Vagina (tissue), 2 donors: Measurements from ENCODE around the gene AHDC1. TPM values are rescaled to one million over a fixed set of nuclear protein-coding genes. Genes with fewer than 3 reads are reported as not detected.

ENCODE experiments used
- DNase-seq, 2 donors: peaks; one replicate each; pipeline ENCODE4 v3.0.0-alpha.2; 2017; ENCODE audit errors: extremely low spot score in 2 of 2
- H3K27ac ChIP-seq: fragments of 200-600 bp; sonication (generic); one replicate; pipeline ENCODE4 v1.5.1; 2019
- H3K27me3 ChIP-seq: fragments of 200-600 bp; sonication (generic); one replicate; pipeline ENCODE4 v1.5.1; 2019
- H3K36me3 ChIP-seq, 2 donors: fragments of 200-600 bp; sonication (generic); one replicate each; pipeline ENCODE4 v1.5.1; 2017 to 2019
- H3K4me1 ChIP-seq: fragments of 200-600 bp; sonication (generic); one replicate; pipeline ENCODE4 v1.5.1; 2019
- H3K4me3 ChIP-seq, 2 donors: fragments of 200-600 bp; sonication (generic); 1 replicate in 1 of 2; 2 replicates in 1 of 2; pipeline ENCODE4 v1.5.1; 2016 to 2019
- H3K9me3 ChIP-seq: fragments of 200-600 bp; sonication (generic); one replicate; pipeline ENCODE4 v1.5.1; 2019
- POLR2A ChIP-seq, 2 donors: fragments of 450-650 bp; IDR thresholded peaks; one replicate each; pipeline ENCODE4 v1.6.1; 2017; ENCODE audit warnings: antibody characterized with exemption in 2 of 2, mild to moderate bottlenecking in 2 of 2, moderate library complexity in 2 of 2
- POLR2AphosphoS5 ChIP-seq, 2 donors: sonication (generic); formaldehyde crosslinking; IDR thresholded peaks; one replicate each; pipeline ENCODE4 v1.9.0; 2017; ENCODE audit warnings: antibody characterized with exemption in 2 of 2, mild to moderate bottlenecking in 2 of 2, low read depth in 1 of 2; ENCODE audit not compliant: insufficient read depth in 1 of 2
- intact Hi-C: fragments of 100-400 bp; cut with DNase I; formaldehyde crosslinking; loops from one replicate; pipeline ENCODE4 v1.15.1; 2023
- total RNA-seq: library from RNA; depleted of rRNA; stranded (reverse); fragments of >200 nt; gene quantifications from one replicate; pipeline ENCODE4 v1.2.3, GENCODE V29; 2016
- TF ChIP-seq, protein P1 (sequence below), 3 experiments: fragments of 450-650 bp in 2 of 3; fragments of 200-600 bp in 1 of 3; sonication (generic) in 1 of 3; IDR thresholded peaks; one replicate each; pipeline ENCODE4 v1.5.1; 2017 to 2019; ENCODE audit warnings: antibody characterized with exemption in 3 of 3, mild to moderate bottlenecking in 2 of 3, moderate library complexity in 2 of 3

AHDC1 gene
- total RNA-seq, 1 donor from 2014 or later: 62.4 TPM

DNA sequence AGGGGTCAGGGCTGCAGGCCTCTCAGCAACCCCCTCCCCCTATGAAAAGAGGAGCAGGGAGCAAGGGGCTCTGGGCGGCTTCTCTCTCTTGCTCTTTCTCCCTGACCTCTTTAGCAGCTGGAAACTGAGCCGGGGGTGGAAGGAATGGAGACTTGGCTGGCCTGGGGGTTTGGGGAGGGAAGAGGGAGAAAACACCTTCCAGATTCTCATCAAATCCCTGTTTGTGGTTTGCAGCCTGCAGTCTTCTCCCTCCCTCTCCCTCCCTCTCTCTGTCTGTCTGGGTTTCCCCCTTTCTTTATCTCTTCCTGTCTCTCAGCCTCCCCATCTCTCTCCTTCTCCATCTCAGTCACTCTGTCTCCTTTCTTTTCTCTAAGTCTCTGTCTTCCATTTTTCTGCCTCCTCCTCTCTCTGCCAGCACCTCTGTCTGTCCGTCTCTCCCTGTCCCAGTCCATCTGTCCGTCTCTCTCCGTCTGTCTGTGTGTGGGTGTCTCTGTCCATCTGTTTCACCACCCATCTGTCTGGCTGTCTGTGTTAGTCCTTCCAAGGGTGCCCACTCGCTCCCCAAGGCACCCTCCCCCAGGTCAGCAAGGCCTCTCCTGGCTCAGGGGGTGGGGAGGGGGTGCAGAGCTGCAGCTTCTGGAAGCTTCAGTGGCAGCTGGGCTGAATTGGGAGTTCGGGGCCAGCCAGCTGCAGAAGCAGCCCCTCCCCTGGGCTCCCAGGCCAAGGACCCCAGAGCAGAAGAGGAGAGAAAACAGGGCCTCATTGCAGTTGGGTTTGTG is 6.2 kb downstream of the AHDC1 start:
- H3K4me1 ChIP-seq: peaks cover 98% of the 10 kb centered on the region
- peak overlapping the region; percentile 97 for H3K27ac ChIP-seq
- no peak for DNase-seq
- H3K27me3 ChIP-seq: no peaks in the 10 kb centered on the region
- H3K9me3 ChIP-seq: no peaks in the 10 kb centered on the region
- no peak overlapping the region for H3K4me3 ChIP-seq
- TF ChIP-seq, protein P1, sequence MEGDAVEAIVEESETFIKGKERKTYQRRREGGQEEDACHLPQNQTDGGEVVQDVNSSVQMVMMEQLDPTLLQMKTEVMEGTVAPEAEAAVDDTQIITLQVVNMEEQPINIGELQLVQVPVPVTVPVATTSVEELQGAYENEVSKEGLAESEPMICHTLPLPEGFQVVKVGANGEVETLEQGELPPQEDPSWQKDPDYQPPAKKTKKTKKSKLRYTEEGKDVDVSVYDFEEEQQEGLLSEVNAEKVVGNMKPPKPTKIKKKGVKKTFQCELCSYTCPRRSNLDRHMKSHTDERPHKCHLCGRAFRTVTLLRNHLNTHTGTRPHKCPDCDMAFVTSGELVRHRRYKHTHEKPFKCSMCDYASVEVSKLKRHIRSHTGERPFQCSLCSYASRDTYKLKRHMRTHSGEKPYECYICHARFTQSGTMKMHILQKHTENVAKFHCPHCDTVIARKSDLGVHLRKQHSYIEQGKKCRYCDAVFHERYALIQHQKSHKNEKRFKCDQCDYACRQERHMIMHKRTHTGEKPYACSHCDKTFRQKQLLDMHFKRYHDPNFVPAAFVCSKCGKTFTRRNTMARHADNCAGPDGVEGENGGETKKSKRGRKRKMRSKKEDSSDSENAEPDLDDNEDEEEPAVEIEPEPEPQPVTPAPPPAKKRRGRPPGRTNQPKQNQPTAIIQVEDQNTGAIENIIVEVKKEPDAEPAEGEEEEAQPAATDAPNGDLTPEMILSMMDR (IDR thresholded peaks at IDR 0.05): no peak
- TF ChIP-seq POLR2A (IDR thresholded peaks at IDR 0.05) (no peak), POLR2AphosphoS5 (IDR thresholded peaks at IDR 0.05; ENCODE audit: insufficient read depth in 1 of 2, low read depth in 1 of 2) (no peak)
- no peaks in the 10 kb centered on the region for H3K36me3 ChIP-seq
- intact Hi-C loops: no loop called here

DNA sequence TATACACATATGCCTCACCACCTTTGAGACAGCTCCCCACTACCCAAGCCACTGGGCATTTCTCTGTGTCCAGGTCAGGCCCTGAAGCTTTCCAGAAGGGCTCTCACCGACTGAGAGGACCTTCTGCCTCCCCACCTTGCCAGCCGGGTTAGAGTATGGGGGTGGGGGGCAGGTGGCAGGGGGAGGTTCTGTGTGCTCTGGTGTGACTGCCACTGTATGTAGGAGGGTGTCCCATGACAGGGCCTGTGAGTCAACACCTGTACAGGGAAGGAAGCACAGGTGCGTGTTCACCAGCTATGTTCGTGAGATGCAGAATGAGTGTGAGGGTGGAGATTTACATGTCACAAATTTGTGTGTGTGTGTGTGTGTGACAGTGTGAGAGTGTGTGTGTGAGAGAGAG is 7.0 kb downstream of the AHDC1 start:
- H3K27ac ChIP-seq: peak overlapping the region; percentile 97
- H3K27me3 ChIP-seq: no peaks in the 10 kb centered on the region
- TF ChIP-seq POLR2A (IDR thresholded peaks at IDR 0.05) (no peak), POLR2AphosphoS5 (IDR thresholded peaks at IDR 0.05; ENCODE audit: insufficient read depth in 1 of 2, low read depth in 1 of 2) (no peak)
- TF ChIP-seq, protein P1 (IDR thresholded peaks at IDR 0.05): no peak
- H3K9me3 ChIP-seq: no peaks in the 10 kb centered on the region
- H3K4me3 ChIP-seq: peak overlapping the region in 1 of 2 donors; percentile 8
- H3K36me3 ChIP-seq: no peaks in the 10 kb centered on the region
- intact Hi-C loops: no loop called here
- H3K4me1 ChIP-seq: peaks cover 100% of the 10 kb centered on the region
- no peak for DNase-seq

DNA sequence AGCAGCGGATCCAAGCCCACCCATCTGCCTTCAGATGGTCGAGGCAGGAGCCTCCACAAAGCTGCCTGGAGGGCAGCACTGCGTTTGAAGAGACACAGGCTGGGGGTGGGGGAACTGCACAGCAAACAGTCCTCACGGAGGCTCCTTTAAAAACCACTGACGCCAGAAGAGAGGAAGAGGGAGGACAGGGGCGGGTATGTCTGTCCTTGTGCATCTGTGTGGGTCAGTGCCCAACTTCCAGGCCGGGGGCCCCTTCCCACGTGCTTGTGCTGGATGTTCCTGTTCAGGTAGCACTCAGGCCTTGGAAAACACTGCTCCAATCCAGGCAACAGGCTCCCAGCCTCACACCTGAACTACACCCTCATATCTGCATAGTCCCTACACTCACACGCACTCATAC is 7.7 kb downstream of the AHDC1 start:
- TF ChIP-seq, protein P1 (IDR thresholded peaks at IDR 0.05): no peak
- TF ChIP-seq POLR2A (IDR thresholded peaks at IDR 0.05) (no peak), POLR2AphosphoS5 (IDR thresholded peaks at IDR 0.05; ENCODE audit: insufficient read depth in 1 of 2, low read depth in 1 of 2) (peak in 1 of 2 donors; percentile 41)
- no peak overlapping the region for H3K4me3 ChIP-seq
- DNase-seq: no peak
- peak overlapping the region; percentile 97 for H3K27ac ChIP-seq
- H3K27me3 ChIP-seq: no peaks in the 10 kb centered on the region
- H3K9me3 ChIP-seq: no peaks in the 10 kb centered on the region
- H3K4me1 ChIP-seq: peaks cover 100% of the 10 kb centered on the region
- intact Hi-C loops: no loop called here
- no peaks in the 10 kb centered on the region for H3K36me3 ChIP-seq

DNA sequence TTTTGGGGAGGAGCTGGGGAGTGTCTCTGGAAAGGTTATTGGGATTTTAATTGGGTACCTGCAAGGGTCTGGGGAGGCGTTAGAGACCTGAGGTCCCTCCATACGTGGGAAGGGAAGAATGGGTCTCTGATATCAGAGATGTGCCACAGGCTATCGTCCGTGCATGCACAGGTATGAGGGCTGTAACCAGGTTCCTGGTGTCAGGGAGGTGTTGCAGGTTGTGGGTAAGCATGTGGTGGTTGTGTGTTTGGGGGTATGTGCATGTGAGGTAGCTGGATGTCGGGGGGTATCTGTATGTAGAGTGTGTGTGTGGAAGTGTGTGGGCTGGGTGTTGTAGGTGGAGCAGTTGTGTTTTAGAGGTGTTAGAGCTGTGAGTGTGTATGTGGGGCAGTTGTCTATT is 8.3 kb downstream of the AHDC1 start:
- no peaks in the 10 kb centered on the region for H3K27me3 ChIP-seq
- H3K4me1 ChIP-seq: peaks cover 100% of the 10 kb centered on the region
- H3K4me3 ChIP-seq: no peak overlapping the region
- H3K27ac ChIP-seq: peak overlapping the region; percentile 97
- TF ChIP-seq, protein P1 (IDR thresholded peaks at IDR 0.05): no peak
- TF ChIP-seq POLR2A (IDR thresholded peaks at IDR 0.05): no peak
- TF ChIP-seq POLR2AphosphoS5 (IDR thresholded peaks at IDR 0.05; ENCODE audit: insufficient read depth in 1 of 2, low read depth in 1 of 2): no peak
- no peaks in the 10 kb centered on the region for H3K9me3 ChIP-seq
- H3K36me3 ChIP-seq: no peaks in the 10 kb centered on the region
- intact Hi-C loops: no loop called here
- no peak for DNase-seq
